HG02852 (cell line): ENCODE data around the gene GALC.
"Not testable (repeated sequence)": the region's sequence is repeated elsewhere in the genome, so short reads cannot be mapped to it uniquely, and the experiment has no call there.

Experiments
- ATAC-seq: cut with Tn5 transposase; IDR thresholded peaks from one replicate; pipeline ENCODE4 v1.9.1; 2021; ENCODE audit warnings: mild to moderate bottlenecking, moderate library complexity; ENCODE audit not compliant: unreplicated experiment

The GALC gene

GRCh38 chr14:87992718-87993628, at the start of gene GALC:
GALC (minus strand) TSS chr14:87993182; CDS start chr14:87993164, 18 bp downstream.
- ATAC-seq, result peak; percentile 90

DNA sequence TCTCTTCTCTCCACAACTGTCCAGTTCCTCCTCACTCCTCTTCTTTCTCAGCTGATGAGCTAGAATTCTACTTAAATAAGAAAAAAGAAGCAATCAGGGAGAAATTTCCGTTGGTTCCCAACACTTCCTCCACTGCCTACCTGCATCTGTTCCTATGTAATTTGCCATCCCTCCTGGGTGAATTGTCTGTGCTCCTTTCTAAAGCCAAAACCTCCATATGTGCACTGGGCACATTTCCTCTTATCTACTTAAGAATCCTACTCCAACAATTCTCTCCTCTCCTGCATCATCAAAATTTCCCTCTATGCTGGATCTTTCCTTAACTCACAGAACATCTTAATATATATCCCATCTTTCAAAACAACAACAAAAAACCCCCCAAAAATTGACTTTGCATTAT, 47.2 kb upstream of the GALC start:
- ATAC-seq, result no peak

GRCh38 chr14:88039197-88039596, 46.2 kb upstream of the GALC start:
- no peak for ATAC-seq

DNA sequence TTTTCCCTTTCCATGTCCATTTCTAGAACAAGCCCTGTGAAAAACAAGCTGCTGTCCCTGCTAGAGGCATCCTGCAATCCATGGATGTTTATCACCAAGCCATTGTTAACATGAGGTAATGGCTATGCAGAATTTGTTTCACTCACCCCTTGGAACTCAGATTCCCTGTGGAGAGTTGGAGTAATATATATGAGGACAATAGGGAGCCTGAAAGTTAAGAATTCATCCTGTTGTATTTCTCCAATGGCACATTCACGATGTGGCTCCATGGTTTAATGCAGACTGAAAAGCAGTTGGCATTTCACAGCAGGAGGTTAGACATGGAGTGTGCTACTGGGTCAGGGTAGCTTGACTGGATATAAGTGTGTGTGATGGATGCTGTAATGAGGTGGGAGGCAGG, 44.3 kb upstream of the GALC start:
- no peak for ATAC-seq

DNA sequence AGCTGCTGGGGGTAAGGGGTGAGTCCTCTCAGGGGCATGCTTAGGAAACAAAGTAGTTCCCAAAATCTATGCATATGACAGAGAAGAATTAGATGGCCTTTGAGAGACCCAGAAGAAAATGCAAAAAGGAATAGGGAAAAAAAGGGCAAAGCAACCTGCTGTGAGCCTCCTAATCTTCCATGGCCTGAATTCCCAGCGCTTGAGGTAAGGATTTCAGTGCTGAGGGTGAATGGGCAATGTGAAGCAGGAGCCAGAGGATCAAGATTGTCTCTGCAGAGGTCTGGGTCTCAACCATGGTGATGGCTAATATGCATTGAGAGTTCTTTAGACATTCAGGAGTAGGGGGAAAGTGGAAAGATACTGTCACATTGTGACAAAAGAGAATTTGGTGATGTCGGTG, 43.4 kb upstream of the GALC start:
- no peak for ATAC-seq

DNA sequence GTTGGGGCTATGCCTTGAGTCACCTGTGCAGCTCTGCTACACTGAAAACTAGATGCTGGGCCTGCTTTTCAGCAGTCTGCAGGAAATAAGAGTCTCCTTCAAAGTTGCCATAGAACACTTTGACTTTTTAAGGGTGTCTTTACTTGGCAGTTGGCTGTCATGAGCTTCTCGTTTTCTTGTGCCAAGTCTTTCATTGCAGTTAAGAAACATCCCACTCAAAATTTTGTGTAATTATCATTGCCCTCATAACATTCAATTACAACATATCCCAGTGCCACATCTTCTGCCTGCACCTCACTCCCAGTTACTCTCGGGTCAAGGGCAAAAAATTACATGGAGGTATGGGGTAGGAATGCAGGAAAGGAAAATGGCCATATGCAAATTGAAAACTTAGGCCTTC, 41.1 kb upstream of the GALC start:
- ATAC-seq, result no peak

DNA sequence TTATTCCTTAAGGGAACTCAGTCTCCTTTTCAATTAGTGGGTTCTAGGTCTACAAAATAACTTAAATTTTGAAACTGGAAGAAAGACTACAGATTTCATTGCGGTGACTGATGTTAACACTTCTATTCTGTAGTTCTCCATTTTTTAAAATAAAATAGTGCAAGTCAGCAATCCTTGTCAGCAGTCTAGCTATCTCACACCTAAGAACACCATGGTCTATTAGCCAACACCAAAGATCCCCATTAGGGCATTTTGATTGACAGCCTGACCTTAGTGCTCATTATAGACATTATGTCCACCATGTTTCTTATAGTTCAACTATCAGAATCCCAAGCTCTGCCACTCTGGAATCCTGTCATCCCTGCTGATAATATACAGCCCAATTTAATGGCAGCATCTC, 39.4 kb upstream of the GALC start:
- ATAC-seq, result no peak

GRCh38 chr14:88030892-88031291, 37.9 kb upstream of the GALC start:
- ATAC-seq, result no peak

GRCh38 chr14:88030079-88030478, 37.1 kb upstream of the GALC start:
- no peak for ATAC-seq

DNA sequence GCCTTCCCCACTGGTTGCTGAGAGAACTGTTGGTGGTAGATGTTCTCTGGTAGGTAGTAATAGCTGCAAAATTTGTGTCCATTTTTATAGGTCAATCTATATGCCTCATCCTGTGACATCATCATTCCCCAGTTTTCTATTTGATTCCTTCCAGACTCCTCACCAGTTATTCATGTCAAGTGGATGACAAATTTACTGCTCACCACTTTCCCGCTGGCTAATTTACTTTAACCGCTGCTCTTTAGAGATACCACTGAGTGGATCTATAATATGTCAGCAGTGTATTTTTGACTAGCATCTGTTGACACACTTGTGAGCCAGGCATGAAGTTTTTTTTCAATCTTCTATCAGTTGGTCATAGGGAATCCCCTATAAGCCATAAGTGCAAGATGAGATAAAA, 36.5 kb upstream of the GALC start:
- no peak for ATAC-seq

- no peak for ATAC-seq
Measured at GRCh38 chr14:88026890-88027289, 33.9 kb upstream of the GALC start.

GRCh38 chr14:88025313-88025712, 32.3 kb upstream of the GALC start:
- no peak for ATAC-seq

- not testable (repeated sequence) for ATAC-seq
Measured at GRCh38 chr14:88024252-88025086, 31.5 kb upstream of the GALC start.

DNA sequence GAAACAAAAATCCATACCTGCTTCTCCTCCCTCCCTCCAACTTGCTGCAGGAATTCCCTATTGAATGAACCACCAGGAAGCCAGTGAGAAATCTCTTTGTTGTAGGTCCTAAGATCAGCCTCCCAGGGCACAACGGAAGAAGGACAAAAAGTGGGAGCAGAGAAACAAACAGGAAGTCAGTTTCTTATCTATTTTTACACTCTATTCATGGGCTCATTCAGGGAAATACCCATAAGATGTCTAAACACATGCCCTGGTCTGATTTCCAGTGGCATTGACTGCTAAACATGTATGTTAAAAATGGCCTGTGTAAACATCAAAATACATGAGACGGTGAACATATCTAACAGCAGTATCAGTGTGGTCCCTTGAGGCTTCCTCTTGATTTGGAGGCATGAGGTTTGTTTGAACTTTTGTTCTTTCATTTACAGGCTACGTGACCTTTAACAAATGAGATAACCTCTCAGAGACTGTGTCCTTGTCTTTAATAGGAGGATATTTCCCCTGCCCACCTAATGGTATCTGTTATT, 30.7 kb upstream of the GALC start:
- no peak for ATAC-seq

- no peak for ATAC-seq
Measured at GRCh38 chr14:88017535-88017934, 24.6 kb upstream of the GALC start.

DNA sequence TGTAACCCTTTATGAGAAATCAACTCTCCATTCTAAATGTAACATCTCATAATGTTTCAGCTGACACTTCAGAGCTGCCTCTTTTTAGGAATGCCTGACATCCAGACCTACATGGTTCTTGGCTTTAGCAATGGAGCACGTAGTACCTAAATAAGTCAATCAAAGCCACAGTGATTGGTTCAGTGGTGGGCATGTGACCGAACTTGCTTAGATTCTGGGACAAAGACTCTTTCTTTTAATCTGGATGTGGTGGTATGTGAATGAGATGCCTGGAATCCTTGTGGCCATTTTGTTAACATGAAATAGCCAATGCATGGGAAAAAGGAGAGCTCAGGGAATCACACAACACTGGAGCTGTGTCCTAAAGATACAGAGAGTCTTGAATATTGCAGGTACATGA, 23.8 kb upstream of the GALC start:
- no peak for ATAC-seq

GRCh38 chr14:88013750-88014349, 20.9 kb upstream of the GALC start:
- peak; percentile 96 for ATAC-seq

DNA sequence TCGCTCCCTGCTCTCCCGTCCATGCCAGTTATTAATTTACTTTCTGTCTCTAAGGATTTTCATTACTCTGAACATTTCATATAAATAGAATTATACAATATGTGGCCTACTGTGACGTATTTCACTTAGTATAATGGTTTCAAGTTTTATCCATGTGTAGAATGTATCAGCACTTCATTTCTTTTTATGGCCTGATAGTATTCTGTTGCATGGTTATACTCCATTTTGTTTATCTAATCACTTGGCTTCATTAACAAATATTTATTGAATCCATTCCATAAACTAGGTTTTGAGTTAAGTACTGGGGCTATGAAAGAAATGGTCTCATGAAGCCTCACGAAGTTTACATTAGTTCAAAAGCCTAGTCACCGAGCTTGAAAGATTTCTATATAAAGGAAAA, 19.5 kb upstream of the GALC start:
- ATAC-seq, result no peak

DNA sequence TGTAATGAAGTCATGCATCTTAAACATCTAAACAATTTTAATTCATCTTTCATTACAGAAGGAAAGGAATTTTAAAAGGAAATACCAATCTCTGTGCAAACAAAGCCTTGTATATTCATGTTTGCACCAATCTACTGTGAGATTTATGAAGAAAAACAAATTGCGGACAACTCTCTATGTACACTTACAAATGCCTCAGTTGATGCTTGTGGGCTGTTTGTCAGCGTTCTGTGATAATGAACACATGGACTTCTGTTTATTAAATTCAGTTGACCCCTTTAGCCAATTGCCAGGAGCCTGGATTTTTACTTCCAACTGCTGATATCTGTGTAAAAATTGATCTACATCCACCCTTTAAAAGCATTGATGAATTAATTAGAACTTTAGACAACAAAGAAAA, 17.3 kb upstream of the GALC start:
- no peak for ATAC-seq

DNA sequence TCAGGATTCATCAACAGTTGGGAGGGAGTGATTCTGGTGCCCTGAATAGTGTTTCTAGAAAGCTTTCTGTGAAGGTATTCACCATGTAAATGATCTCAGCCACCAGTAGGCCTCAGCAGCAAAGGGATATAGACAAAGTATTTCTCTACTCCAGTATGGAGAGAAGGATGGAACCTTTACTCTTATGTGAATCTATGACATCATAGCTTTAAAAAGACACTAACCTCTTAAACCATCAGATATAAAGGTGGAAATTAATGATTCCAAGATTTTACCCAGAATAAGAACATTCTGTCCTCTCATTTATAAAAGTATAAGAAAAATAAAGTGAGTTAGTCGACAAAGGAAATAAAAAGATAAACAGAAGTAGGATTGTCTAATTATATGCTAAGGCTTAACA, 16.5 kb upstream of the GALC start:
- ATAC-seq, result no peak

DNA sequence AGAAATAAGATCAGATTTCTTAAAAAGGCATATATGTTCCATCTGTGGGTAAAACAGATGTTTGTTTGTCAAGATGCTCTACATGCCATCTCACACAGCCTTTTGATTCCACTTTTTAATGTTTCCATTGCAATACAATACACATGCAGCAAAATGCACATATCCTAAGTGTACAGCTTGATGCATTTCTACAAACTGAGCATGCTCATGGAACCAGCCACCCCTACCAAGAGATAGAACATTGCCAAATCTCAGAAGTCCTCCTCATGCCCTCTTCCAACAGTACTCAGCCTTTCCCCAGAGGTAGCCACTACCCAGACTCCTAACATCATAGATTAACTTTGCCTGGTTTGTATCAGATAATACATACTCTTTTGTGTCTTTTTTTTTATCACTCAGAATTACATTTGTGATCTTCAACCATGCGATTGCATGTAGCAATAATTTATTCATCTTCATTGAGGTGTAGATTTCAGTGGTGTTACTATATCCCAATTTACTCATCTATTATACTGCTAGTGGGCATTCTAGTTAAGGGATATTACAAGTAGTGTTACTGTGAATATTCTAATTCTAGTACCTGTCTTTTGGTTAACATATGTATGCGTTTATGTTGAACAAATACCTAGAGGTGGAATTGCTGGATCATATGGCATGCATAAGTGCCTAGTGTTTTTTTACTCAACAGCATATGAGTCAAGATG, 15.2 kb upstream of the GALC start:
- ATAC-seq, result no peak
